Parathyroid adenoma (tissue), 2 donors: ENCODE results near the gene MRM2.

Experiments used
- H2AFZ ChIP-seq: fragments of 300-600 bp; sonication (generic); one replicate; pipeline ENCODE4 v1.7.0; 2017; ENCODE audit warnings: antibody characterized with exemption, mild to moderate bottlenecking
- H3K27ac ChIP-seq: fragments of 300-600 bp; sonication (generic); one replicate; pipeline ENCODE4 v1.7.0; 2017
- H3K27me3 ChIP-seq: fragments of 300-600 bp; sonication (generic); one replicate; pipeline ENCODE4 v1.7.0; 2017; ENCODE audit warnings: low read length; ENCODE audit not compliant: control insufficient read depth, insufficient read depth
- H3K36me3 ChIP-seq: fragments of 300-600 bp; sonication (generic); one replicate; pipeline ENCODE4 v1.7.0; 2017; ENCODE audit warnings: low read length; ENCODE audit not compliant: control insufficient read depth, insufficient read depth
- H3K4me1 ChIP-seq: fragments of 300-600 bp; sonication (generic); one replicate; pipeline ENCODE4 v1.7.0; 2017; ENCODE audit warnings: control low read depth
- H3K4me2 ChIP-seq: fragments of 300-600 bp; sonication (generic); one replicate; pipeline ENCODE4 v1.7.0; 2017; ENCODE audit warnings: low read length
- H3K4me3 ChIP-seq: fragments of 300-600 bp; sonication (generic); one replicate; pipeline ENCODE4 v1.7.0; 2017; ENCODE audit warnings: low read depth, low read length
- H3K79me2 ChIP-seq: fragments of 300-600 bp; sonication (generic); one replicate; pipeline ENCODE4 v1.7.0; 2017; ENCODE audit warnings: control low read depth
- H3K9ac ChIP-seq: fragments of 300-600 bp; sonication (generic); one replicate; pipeline ENCODE4 v1.7.0; 2017; ENCODE audit warnings: mild to moderate bottlenecking
- H3K9me3 ChIP-seq: fragments of 300-600 bp; sonication (generic); one replicate; pipeline ENCODE4 v1.7.0; 2017; ENCODE audit warnings: low read length; ENCODE audit not compliant: control insufficient read depth
- TF ChIP-seq, protein P1 (sequence below): fragments of 300-600 bp; sonication (generic); IDR thresholded peaks from one replicate; pipeline ENCODE4 v1.7.0; 2017; ENCODE audit warnings: antibody characterized with exemption, mild to moderate bottlenecking
- donor health status: primary hyperparathyroidism.

Gene MRM2

GRCh38 chr7:2230882-2231281 is 11.1 kb downstream of the MRM2 start:
- no peaks in the 10 kb centered on the region for H3K36me3 ChIP-seq
- peaks cover 2% of the 10 kb centered on the region for H3K4me1 ChIP-seq
- no peaks in the 10 kb centered on the region for H3K9me3 ChIP-seq
- H3K79me2 ChIP-seq: peaks cover 19% of the 10 kb centered on the region
- H3K9ac ChIP-seq: no peak overlapping the region
- no peak overlapping the region for H3K4me2 ChIP-seq
- H3K4me3 ChIP-seq: no peak overlapping the region
- TF ChIP-seq, protein P1, sequence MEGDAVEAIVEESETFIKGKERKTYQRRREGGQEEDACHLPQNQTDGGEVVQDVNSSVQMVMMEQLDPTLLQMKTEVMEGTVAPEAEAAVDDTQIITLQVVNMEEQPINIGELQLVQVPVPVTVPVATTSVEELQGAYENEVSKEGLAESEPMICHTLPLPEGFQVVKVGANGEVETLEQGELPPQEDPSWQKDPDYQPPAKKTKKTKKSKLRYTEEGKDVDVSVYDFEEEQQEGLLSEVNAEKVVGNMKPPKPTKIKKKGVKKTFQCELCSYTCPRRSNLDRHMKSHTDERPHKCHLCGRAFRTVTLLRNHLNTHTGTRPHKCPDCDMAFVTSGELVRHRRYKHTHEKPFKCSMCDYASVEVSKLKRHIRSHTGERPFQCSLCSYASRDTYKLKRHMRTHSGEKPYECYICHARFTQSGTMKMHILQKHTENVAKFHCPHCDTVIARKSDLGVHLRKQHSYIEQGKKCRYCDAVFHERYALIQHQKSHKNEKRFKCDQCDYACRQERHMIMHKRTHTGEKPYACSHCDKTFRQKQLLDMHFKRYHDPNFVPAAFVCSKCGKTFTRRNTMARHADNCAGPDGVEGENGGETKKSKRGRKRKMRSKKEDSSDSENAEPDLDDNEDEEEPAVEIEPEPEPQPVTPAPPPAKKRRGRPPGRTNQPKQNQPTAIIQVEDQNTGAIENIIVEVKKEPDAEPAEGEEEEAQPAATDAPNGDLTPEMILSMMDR: no peak
- no peaks in the 10 kb centered on the region for H3K27me3 ChIP-seq
- H3K27ac ChIP-seq: no peak overlapping the region
- H2AFZ ChIP-seq: no peak overlapping the region

DNA sequence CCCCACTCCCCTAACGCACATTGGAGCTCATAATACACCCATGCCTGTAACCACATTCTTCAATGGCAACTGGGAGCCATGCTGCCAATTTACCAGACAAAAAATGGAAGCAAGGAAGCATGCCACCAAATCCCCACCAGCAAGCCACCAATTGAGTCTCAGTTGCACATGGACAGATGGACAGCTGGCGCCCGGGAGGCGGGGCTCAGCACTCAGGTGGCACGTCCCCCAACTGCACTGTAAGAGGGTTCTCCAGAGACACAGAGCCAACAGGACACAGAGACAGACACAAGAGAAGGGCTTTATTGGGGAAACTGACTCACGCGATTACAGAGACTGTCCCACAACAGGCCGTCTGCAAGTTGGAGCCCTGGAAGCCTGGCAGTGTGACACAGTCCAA is 11.8 kb downstream of the MRM2 start:
- H3K27me3 ChIP-seq: no peaks in the 10 kb centered on the region
- no peaks in the 10 kb centered on the region for H3K9me3 ChIP-seq
- H3K79me2 ChIP-seq: peaks cover 24% of the 10 kb centered on the region
- H3K4me3 ChIP-seq: no peak overlapping the region
- TF ChIP-seq, protein P1: no peak
- H2AFZ ChIP-seq: no peak overlapping the region
- peaks cover 2% of the 10 kb centered on the region for H3K4me1 ChIP-seq
- H3K27ac ChIP-seq: no peak overlapping the region
- H3K4me2 ChIP-seq: no peak overlapping the region
- H3K9ac ChIP-seq: no peak overlapping the region
- H3K36me3 ChIP-seq: no peaks in the 10 kb centered on the region

GRCh38 chr7:2229467-2229866 is 12.5 kb downstream of the MRM2 start:
- Histone ChIP-seq H3K27me3 (no peaks in the 10 kb centered on the region), H2AFZ (no peak overlapping the region), H3K27ac (no peak overlapping the region), H3K9me3 (no peaks in the 10 kb centered on the region), H3K4me2 (no peak overlapping the region), H3K36me3 (no peaks in the 10 kb centered on the region), H3K4me3 (no peak overlapping the region), H3K4me1 (peaks cover 2% of the 10 kb centered on the region), H3K9ac (no peak overlapping the region), H3K79me2 (peaks cover 24% of the 10 kb centered on the region)
- TF ChIP-seq, protein P1: no peak

GRCh38 chr7:2228921-2229320 is 13.1 kb downstream of the MRM2 start:
- H3K27ac ChIP-seq: no peak overlapping the region
- H3K4me2 ChIP-seq: no peak overlapping the region
- H3K27me3 ChIP-seq: no peaks in the 10 kb centered on the region
- H3K4me3 ChIP-seq: no peak overlapping the region
- H3K9ac ChIP-seq: no peak overlapping the region
- H3K36me3 ChIP-seq: no peaks in the 10 kb centered on the region
- TF ChIP-seq, protein P1: no peak
- H3K79me2 ChIP-seq: peaks cover 26% of the 10 kb centered on the region
- H3K9me3 ChIP-seq: no peaks in the 10 kb centered on the region
- H3K4me1 ChIP-seq: peaks cover 2% of the 10 kb centered on the region
- no peak overlapping the region for H2AFZ ChIP-seq

- Histone ChIP-seq H3K36me3 (no peaks in the 10 kb centered on the region), H3K4me3 (no peak overlapping the region), H3K27ac (no peak overlapping the region), H3K9ac (no peak overlapping the region), H2AFZ (no peak overlapping the region), H3K27me3 (no peaks in the 10 kb centered on the region), H3K79me2 (peaks cover 26% of the 10 kb centered on the region), H3K4me2 (no peak overlapping the region), H3K4me1 (no peaks in the 10 kb centered on the region), H3K9me3 (no peaks in the 10 kb centered on the region)
- TF ChIP-seq, protein P1: no peak
Observed at GRCh38 chr7:2227699-2228098, 14.3 kb downstream of the MRM2 start.
